ENCODE results near the gene THSD7B.

DNA sequence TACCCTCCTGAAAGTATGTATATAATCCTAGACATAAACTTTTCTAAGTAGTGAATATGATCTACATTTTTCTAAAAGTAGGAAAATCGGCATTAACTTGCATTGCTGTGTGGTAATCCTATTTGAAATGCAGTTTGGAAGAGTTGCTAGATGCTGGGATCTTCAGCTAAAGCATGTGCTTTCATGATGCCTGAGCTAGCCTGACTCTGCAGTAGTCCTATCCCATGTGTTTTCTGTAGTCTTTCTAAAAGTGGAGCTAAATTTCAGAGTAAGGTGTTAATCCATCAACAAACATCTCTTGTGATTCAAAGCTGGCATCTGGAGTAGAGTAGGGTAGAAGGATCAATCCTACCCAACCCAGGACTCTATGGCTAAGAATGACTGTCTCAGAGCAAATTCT lies 229.4 kb downstream of the THSD7B start:
- TF ChIP-seq RAD21 (IDR thresholded peaks at IDR 0.05; ENCODE audit: low read depth), result no peak
- TF ChIP-seq NFIC (IDR thresholded peaks at IDR 0.05), result no peak
- TF ChIP-seq, protein P1, sequence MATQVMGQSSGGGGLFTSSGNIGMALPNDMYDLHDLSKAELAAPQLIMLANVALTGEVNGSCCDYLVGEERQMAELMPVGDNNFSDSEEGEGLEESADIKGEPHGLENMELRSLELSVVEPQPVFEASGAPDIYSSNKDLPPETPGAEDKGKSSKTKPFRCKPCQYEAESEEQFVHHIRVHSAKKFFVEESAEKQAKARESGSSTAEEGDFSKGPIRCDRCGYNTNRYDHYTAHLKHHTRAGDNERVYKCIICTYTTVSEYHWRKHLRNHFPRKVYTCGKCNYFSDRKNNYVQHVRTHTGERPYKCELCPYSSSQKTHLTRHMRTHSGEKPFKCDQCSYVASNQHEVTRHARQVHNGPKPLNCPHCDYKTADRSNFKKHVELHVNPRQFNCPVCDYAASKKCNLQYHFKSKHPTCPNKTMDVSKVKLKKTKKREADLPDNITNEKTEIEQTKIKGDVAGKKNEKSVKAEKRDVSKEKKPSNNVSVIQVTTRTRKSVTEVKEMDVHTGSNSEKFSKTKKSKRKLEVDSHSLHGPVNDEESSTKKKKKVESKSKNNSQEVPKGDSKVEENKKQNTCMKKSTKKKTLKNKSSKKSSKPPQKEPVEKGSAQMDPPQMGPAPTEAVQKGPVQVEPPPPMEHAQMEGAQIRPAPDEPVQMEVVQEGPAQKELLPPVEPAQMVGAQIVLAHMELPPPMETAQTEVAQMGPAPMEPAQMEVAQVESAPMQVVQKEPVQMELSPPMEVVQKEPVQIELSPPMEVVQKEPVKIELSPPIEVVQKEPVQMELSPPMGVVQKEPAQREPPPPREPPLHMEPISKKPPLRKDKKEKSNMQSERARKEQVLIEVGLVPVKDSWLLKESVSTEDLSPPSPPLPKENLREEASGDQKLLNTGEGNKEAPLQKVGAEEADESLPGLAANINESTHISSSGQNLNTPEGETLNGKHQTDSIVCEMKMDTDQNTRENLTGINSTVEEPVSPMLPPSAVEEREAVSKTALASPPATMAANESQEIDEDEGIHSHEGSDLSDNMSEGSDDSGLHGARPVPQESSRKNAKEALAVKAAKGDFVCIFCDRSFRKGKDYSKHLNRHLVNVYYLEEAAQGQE (IDR thresholded peaks at IDR 0.05; ENCODE audit: low read depth), result no peak
- no peak for TF ChIP-seq TEAD4 (IDR thresholded peaks at IDR 0.05)
- TF ChIP-seq CEBPB (IDR thresholded peaks at IDR 0.05), result no peak
- TF ChIP-seq ZBTB7A (IDR thresholded peaks at IDR 0.05; ENCODE audit: low read depth), result no peak
- TF ChIP-seq EP300 (IDR thresholded peaks at IDR 0.05; ENCODE audit: borderline replicate concordance), result no peak
- no peak for TF ChIP-seq YY1 (IDR thresholded peaks at IDR 0.05; ENCODE audit: low read depth)
- TF ChIP-seq CREB1 (IDR thresholded peaks at IDR 0.05; ENCODE audit: low read depth), result no peak
- TF ChIP-seq, protein P2, sequence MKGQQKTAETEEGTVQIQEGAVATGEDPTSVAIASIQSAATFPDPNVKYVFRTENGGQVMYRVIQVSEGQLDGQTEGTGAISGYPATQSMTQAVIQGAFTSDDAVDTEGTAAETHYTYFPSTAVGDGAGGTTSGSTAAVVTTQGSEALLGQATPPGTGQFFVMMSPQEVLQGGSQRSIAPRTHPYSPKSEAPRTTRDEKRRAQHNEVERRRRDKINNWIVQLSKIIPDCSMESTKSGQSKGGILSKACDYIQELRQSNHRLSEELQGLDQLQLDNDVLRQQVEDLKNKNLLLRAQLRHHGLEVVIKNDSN (IDR thresholded peaks at IDR 0.05), result no peak
- TF ChIP-seq MAX (IDR thresholded peaks at IDR 0.05), result no peak
